Activated naive CD4-positive, alpha-beta T cell treated with anti-CD3 and anti-CD28 coated beads, Interleukin-2, amount 50 U/mL, for 72 hours (primary cell): ENCODE data around the gene TFIP11. TPM values are rescaled to one million over a fixed set of nuclear protein-coding genes. Genes with fewer than 3 reads are reported as not detected.

ENCODE experiments used
- ATAC-seq, 2 donors: fragments of 150-1000 bp; cut with Tn5 transposase; 2 replicates each; pipeline ENCODE4 v1.10.0; 2021; ENCODE audit warnings: mild to moderate bottlenecking in 2 of 2, moderate library complexity in 2 of 2
- DNase-seq, 2 donors: peaks; one replicate each; pipeline ENCODE4 v3.0.0; 2021 to 2022; ENCODE audit warnings: low spot score in 2 of 2
- H3K27ac Mint-ChIP-seq, 2 donors: one replicate each; pipeline ENCODE4 v1.8.0; 2022; ENCODE audit warnings: mild to moderate bottlenecking in 2 of 2, mixed read lengths in 2 of 2
- H3K36me3 Mint-ChIP-seq, 2 donors: one replicate each; pipeline ENCODE4 v1.8.0; 2022; ENCODE audit warnings: mixed read lengths in 2 of 2
- H3K9me3 Mint-ChIP-seq, 2 donors: one replicate each; pipeline ENCODE4 v1.8.0; 2022; ENCODE audit warnings: mixed read lengths in 2 of 2
- total RNA-seq, 2 donors: library from RNA; stranded (reverse); gene quantifications; one replicate each; pipeline ENCODE4 v1.2.3, GENCODE V29; 2022

The TFIP11 gene
- total RNA-seq, 2 donors from 2014 or later, result 45.5 to 49.3 TPM

DNA sequence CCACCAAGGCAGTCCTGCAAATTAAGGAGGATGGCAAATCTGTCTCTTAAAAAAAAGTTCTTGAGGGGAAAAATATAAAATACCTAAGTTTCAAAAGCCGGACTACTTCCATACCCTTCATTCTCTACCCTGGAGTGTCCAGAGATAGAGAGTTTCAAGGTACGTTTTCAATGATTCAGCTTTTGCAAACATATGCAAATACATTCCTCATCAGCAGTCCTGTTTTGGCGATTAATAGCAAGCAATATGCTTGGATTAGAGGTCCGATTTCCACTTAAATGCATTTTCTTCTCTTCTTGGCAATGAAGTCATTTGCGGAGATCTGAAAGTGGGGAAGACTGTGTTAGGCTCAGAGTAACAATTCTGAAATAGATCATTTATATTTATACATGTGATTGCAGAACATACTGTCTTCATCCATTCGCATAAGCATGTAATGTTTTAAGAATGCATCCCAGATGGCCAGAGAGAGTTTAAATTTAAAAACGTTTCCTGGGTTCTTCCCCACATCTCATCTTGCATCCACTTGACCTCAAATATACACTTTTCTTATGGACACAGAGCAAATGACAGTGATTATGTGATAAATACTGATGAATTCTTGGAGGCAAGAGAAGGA, 13.8 kb upstream of the TFIP11 start:
- peaks cover 0 to 10% of the 10 kb centered on the region in 2 donors for H3K36me3 Mint-ChIP-seq
- H3K27ac Mint-ChIP-seq, result no peak overlapping the region
- ATAC-seq (no peak), DNase-seq (no peak)
- no peaks in the 10 kb centered on the region for H3K9me3 Mint-ChIP-seq

DNA sequence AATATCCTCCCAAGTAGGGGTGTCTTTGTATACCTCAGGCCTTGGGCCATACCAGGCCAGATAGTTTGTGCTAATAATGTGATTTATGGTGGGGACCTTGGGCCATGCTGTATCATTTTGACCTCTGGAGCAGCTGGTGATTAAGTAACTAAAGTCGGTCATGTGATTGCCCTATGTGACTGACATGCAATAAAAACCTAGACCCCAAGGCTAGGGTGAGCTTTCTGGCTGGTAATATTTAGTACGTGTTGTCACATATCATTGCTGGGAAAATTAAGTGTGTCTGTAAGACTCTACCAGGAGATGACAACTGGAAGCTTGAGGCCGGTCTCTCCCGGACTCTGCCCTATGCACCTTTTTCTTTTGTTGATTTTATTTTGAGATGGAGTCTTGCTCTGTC, 12.6 kb upstream of the TFIP11 start:
- ATAC-seq (no peak), DNase-seq (no peak)
- Mint-ChIP-seq H3K9me3 (no peaks in the 10 kb centered on the region), H3K36me3 (peaks cover 0 to 2% of the 10 kb centered on the region in 2 donors), H3K27ac (no peak overlapping the region)

DNA sequence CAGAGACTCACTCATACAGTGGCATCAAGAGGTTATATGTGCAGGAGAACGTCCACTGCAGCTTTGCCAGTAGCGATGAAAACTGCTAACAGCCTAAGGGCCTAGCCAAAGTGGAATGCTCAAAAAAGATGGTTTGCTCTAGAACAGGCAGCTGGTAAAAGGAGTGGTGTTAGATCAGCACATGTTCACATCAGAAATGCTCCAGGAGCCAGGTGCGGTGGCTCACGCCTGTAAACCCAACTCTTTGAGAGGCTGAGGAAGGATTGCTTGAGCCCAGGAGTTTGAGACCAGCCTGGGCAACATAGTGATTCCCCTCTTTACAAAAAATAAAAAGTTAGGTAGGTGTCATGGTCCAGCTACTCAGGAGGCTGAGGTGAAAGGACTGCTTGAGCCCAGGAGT, 10.3 kb upstream of the TFIP11 start:
- H3K27ac Mint-ChIP-seq, result no peak overlapping the region
- DNase-seq (no peak), ATAC-seq (no peak)
- H3K36me3 Mint-ChIP-seq, result no peaks in the 10 kb centered on the region
- no peaks in the 10 kb centered on the region for H3K9me3 Mint-ChIP-seq

DNA sequence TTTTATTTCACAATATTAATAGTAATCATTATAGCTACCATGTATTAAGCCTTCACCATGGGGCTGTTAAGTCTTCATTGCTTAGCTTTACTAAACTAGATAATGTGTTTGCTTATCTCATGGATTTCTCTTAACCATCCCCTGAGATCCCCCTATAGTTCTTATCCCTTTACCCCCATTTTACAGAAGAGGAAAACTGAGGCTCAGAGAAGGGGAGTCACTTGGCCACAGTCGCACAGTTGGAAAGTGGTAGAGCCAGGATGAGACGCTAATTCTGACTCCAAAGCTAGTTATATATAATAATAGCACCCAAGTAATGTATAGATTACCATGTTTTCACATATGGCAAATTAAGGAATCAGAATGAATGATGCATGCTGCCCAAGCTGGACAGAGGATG, 9.7 kb upstream of the TFIP11 start:
- H3K36me3 Mint-ChIP-seq, result no peaks in the 10 kb centered on the region
- peak overlapping the region in 1 of 2 donors; percentile 81 for H3K27ac Mint-ChIP-seq
- DNase-seq (no peak), ATAC-seq (no peak)
- no peaks in the 10 kb centered on the region for H3K9me3 Mint-ChIP-seq

DNA sequence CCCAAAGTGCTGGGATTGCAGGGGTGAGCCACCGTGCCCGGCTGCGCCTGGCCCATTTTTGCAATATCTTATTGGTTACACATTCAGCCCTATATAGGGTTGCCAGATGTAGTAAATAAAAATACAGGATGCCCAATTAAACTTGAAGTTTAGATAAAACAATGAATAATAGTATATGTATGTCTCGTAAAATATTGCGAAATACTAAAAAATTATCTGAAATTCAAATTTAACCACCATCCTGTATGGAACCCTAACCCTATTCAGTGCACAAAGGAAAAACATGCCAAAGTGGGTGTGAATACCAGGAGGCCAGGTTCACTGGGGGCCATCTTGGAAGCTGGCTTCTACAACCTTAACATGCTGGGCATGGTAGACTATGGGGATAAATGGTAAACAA, 5.2 kb upstream of the TFIP11 start:
- DNase-seq (no peak), ATAC-seq (no peak)
- Mint-ChIP-seq H3K9me3 (no peaks in the 10 kb centered on the region), H3K36me3 (peaks cover 2 to 3% of the 10 kb centered on the region in 2 donors), H3K27ac (no peak overlapping the region)

DNA sequence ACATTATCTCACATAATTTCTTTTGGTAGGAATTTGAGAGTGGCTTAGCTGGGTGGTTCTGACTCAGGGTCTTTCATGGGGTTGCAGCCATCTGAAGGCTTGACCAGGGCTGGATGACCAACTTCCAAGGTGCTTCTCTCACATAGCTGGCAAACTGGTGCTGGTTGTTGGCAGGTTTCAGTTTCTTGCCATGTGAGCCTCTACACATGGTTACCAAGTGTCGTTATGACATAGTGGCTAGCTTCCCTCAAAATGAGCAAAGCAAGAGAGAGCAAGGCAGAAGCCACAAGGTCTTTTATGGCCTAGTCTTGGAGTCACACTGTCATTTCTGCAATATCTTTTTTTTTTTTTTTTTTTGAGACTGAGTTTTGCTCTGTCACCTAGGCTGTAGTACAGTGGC, 4.2 kb upstream of the TFIP11 start:
- no peaks in the 10 kb centered on the region for H3K9me3 Mint-ChIP-seq
- no peak overlapping the region for H3K27ac Mint-ChIP-seq
- peaks cover 8% of the 10 kb centered on the region in 2 donors for H3K36me3 Mint-ChIP-seq
- DNase-seq (no peak), ATAC-seq (no peak)

DNA sequence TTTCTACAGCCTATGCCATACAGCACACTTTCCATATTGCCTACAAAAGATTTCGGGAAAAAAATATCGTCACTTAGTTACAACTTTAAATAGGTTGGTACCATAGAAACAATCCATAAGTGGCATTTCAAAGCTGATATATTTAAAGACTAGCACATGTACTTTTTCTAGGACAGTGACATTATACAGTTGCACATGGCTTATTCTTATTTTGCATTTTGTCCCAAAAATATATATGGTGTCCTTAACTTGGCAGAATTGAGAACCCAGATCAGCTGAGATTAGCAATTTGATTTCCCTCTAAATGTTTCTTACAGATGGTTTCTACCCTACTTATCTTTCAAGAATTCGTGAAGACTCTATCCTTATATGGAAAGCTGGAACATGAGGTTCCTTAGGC, 3.7 kb upstream of the TFIP11 start:
- ATAC-seq (no peak), DNase-seq (no peak)
- H3K27ac Mint-ChIP-seq, result no peak overlapping the region
- H3K9me3 Mint-ChIP-seq, result no peaks in the 10 kb centered on the region
- peaks cover 8 to 9% of the 10 kb centered on the region in 2 donors for H3K36me3 Mint-ChIP-seq

DNA sequence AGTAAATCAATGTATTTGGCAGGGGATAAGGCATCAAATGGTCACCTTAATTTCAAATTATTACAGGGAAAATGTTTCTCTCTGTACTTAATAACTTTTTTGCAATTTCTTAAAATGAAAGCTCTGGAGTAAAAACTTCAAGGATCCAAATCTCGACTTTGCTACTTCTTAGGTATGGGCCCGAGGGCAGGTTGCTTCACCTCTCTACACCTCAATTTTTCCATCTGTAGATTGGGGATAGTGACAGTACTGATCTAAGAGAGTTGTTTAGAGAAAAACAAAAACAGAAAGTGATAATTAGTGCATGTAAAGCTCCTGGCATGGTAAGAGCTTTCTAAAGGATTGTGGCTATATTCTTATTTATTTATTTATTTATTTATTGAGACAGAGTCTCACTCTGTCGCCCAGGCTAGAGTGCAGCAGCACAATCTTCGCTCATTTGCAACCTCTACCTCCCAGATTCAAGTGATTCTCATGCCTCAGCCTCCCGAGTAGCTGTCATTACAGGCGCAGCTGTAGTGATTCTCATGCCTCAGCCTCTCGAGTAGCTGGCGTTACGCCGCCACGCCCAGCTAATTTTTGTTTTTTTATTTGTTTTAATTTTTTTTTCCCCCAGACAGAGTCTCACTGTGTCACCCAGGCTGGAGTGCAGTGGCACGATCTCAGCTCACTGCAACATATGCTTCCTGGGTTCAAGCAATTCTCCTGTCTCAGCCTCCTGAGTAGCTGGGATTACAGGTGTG, 2.3 kb upstream of the TFIP11 start:
- no peak overlapping the region for H3K27ac Mint-ChIP-seq
- ATAC-seq, result no peak
- DNase-seq, result no peak
- H3K36me3 Mint-ChIP-seq, result peaks cover 8 to 21% of the 10 kb centered on the region in 2 donors
- H3K9me3 Mint-ChIP-seq, result no peaks in the 10 kb centered on the region

DNA sequence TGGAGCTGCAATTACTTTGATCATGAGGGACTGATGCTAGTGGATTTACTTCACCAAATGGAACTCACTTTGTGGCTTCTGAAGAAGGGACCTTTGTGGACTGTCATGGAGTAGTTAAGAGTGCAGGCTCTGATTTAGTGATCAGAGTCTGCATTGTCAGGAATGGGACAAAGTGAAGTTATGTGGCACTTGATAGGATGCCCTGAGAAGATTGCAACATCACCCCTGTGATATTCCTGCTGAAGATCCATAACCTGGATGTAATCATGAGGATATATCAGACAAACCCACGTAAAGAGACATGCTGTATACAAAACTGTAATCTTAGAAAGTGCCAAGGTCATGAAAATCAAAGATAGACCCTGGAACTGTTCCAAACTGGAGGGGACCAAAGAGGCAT, 1.6 kb upstream of the TFIP11 start:
- no peak overlapping the region for H3K27ac Mint-ChIP-seq
- ATAC-seq (no peak), DNase-seq (no peak)
- peaks cover 14 to 27% of the 10 kb centered on the region in 2 donors for H3K36me3 Mint-ChIP-seq
- no peaks in the 10 kb centered on the region for H3K9me3 Mint-ChIP-seq

DNA sequence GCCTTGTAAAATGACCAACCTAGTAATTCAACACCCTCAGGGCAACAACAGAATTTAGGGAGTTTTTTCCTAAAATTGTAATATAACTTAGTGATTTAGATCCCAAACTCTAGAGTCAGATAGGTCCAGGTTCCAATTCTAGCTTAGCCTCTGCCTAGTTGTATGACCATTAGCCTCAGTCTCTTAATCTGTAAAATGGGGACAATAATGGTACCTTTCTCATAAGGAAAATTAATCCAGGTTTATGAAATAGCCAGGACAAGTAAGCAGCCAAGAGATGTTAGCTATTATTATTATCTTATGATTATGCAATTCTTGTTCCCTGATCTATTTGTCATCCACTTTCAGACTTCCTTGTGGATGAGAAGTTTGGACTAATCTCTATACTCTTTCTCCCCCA, 4.1 kb downstream of the TFIP11 start:
- Mint-ChIP-seq H3K9me3 (no peaks in the 10 kb centered on the region), H3K36me3 (peaks cover 34 to 44% of the 10 kb centered on the region in 2 donors), H3K27ac (no peak overlapping the region)
- ATAC-seq (no peak), DNase-seq (no peak)

DNA sequence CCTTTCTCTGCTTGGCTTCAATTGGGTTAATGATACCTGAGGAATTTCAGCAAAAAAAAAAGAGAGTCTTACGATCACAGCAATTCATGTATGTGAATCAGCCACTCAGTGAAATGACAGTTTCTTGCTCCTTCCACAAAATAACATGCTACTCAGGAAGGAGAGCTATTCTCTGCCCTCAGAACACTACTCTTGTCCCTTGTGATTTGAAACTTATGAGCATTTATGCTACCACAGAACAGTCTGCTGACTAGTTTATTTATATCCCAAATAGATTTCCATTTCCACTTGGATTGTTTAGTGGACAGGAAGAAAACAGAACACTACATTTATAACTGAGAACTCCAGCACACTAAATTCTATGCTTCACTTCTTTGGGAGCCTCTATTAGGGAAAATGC, 8.5 kb downstream of the TFIP11 start:
- H3K36me3 Mint-ChIP-seq, result peaks cover 25 to 33% of the 10 kb centered on the region in 2 donors
- H3K27ac Mint-ChIP-seq, result peak overlapping the region; percentile 85 to 94
- H3K9me3 Mint-ChIP-seq, result no peaks in the 10 kb centered on the region
- no peak for DNase-seq
- no peak for ATAC-seq

DNA sequence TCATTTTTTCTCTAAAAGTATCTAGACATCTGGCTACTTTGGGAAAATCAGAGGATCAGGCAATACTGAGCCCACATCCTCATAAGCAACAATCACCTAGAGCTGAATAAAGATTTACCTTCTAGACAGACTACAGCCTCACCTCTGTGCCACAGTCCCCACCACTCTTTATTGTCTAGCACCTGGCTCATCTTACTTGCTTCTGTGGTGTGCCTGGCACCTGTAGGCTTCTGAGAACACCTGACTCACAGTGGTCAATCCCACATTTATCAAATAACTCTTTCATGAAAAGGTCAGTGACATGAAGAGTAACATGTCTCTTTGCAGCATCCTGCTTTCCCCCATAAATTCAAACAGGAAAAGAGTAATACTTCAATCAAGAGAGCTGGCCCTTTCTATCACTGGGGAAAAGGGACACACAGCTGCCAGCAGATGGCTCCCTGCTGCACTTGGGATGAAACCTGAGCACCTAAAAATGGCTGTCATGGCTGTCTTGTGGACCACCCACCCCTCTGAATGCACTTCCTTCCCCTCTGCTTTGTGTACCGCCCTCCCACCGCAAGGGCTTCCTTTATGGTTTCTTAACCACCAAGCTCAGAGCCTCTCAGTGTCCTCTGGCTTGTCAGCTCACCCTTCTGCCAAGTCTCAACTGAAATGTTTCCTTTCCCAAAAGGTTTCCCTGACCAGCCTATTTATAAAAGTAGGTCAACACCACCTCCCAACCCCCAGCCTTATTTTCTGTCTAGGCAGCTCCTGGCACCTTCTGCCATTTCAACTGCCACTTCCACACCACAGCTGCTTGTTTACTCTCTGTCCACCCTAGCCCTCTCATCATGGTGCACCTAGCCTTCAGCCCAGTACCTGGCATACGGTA, 9.3 kb downstream of the TFIP11 start:
- peaks cover 25 to 33% of the 10 kb centered on the region in 2 donors for H3K36me3 Mint-ChIP-seq
- ATAC-seq, result peak; percentile 79 to 84
- H3K27ac Mint-ChIP-seq, result peak overlapping the region; percentile 85 to 94

DNA sequence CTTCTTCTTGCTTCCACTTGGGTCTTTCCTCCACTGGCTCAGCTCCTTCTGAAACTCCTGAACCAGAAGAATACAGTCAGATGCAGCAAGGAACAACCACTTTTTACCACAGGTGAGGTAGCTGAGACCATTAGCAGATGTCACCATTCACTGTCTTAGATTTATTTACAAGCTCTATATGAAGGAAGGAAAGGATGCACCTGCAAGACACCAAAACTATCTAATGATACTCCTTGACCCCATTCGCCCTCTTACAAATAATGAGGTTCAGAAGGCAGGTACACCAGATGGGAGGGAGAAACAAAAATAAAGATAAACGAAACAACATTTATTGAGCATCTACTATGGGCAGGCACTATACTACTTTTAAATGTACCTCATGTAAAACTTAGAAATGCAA, 10.3 kb downstream of the TFIP11 start:
- DNase-seq (no peak), ATAC-seq (no peak)
- Mint-ChIP-seq H3K27ac (peak overlapping the region; percentile 53 to 85), H3K9me3 (no peaks in the 10 kb centered on the region), H3K36me3 (peaks cover 25 to 33% of the 10 kb centered on the region in 2 donors)

More for the DNA sequence above, 9.3 kb downstream of the TFIP11 start:
- DNase-seq, result peak in 1 of 2 donors; percentile 37
- H3K9me3 Mint-ChIP-seq, result no peaks in the 10 kb centered on the region

DNA sequence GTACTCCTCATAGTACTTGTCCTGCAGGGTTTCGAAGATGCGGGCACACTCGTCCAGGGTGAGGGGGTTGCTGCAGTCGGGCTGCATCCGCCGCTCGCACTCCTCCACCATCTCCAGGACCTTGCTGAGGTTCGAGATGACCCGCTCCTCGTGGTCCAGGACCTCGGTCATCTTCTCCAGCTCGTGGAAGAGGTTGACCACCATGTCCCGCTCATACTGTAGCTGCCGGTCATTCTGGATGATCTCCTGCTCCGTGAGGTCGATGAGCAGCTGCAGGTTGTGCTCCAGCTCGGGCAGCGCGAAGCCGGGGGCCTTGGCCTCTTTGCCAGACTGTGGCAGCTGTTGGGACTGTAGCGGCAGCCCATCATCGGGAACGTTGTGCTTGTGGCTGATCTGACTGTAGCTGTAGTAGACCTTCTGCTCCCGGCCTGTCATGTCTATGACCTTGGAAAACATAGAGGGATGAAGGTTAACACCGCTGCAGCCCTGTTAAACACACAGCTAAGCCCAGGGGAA, 13.0 kb downstream of the TFIP11 start:
- Mint-ChIP-seq H3K36me3 (peaks cover 15 to 34% of the 10 kb centered on the region in 2 donors), H3K9me3 (no peaks in the 10 kb centered on the region), H3K27ac (peak overlapping the region; percentile 23 to 59)
- ATAC-seq (no peak), DNase-seq (no peak)

DNA sequence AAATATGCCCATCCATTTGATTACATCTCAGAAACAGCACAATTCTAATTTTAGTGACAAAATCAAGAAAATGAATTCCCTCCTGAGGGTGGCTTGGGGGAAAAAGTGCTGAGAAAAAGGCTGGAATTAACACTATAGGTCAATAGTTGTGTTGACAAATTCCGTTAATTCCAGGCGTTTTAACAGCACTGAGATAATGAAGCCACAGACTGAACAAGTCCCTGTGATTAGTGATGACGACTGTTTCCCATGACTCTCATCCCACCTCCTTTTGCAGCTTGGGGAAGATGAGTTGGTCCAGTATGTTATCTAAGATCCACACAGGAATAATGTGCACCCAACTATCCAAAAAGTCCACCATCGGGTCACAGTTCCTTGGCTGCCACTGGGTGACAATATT, 15.8 kb downstream of the TFIP11 start:
- no peak for ATAC-seq
- H3K27ac Mint-ChIP-seq, result peak overlapping the region in 1 of 2 donors; percentile 54
- peaks cover 6 to 27% of the 10 kb centered on the region in 2 donors for H3K36me3 Mint-ChIP-seq

DNA sequence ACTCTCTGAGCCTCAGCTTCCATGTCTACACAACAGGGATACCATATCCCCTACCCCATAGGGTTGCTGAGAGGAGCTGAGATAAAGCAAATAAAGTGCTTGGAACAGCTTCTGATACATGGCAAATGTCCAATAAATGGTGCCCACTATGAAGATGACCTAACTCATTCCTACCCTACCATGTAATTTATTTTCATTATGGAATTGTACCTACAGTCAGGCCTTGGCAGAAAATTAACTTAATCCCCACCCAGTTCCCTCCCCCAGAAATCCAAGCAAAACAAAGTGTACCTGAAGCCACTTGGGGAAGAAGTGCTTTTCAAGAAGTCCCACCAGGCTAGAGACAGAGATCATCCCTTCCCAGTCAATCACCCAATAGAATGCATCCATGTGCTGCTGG, 17.8 kb downstream of the TFIP11 start:
- peaks cover 6 to 18% of the 10 kb centered on the region in 2 donors for H3K36me3 Mint-ChIP-seq
- ATAC-seq (no peak), DNase-seq (no peak)
- no peaks in the 10 kb centered on the region for H3K9me3 Mint-ChIP-seq
- peak overlapping the region in 1 of 2 donors; percentile 70 for H3K27ac Mint-ChIP-seq

More for the DNA sequence above, 15.8 kb downstream of the TFIP11 start:
- H3K9me3 Mint-ChIP-seq, result no peaks in the 10 kb centered on the region
- DNase-seq, result no peak

DNA sequence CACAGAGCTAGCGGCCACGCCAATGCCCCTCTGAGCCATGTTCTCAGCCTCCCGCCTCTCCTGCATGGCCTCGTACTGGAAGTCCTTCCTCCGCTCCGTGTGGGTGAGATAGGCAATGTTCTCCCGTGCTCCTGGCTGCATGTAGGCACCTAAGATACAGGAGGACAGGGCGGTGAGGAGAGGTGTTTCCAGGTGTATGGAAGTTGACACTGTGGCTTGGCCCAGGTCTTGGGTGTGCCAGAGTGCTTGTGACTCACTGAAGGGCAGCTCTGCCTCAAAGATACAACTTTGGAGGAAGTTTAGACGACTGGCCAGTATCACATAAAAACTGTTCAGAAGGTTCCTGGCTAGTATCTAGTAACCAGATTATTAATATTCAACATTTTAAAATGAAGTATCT, 20.1 kb downstream of the TFIP11 start:
- peak overlapping the region; percentile 36 to 70 for H3K27ac Mint-ChIP-seq
- H3K36me3 Mint-ChIP-seq, result peaks cover 6 to 16% of the 10 kb centered on the region in 2 donors
- DNase-seq, result no peak
- ATAC-seq, result no peak
- no peaks in the 10 kb centered on the region for H3K9me3 Mint-ChIP-seq
